Stimulated activated CD4-positive, alpha-beta T cell treated with anti-CD3 and anti-CD28 coated beads, Interleukin-1b, Interleukin-23, amount 100 ng/mL, for 48 hours (primary cell): ENCODE data around the gene DHRS3.
A peak's percentile ranks its signal among the peaks of the same experiment; 100 is the strongest.
"Not testable (repeated sequence)": the region's sequence is repeated elsewhere in the genome, so short reads cannot be mapped to it uniquely, and the experiment has no call there.

ENCODE experiments used
- DNase-seq: peaks from one replicate; pipeline ENCODE4 v3.0.0-alpha.2; 2020

Gene DHRS3

GRCh38 chr1:12537294-12537693 is 80.7 kb downstream of the DHRS3 start:
- no peak for DNase-seq

DNA sequence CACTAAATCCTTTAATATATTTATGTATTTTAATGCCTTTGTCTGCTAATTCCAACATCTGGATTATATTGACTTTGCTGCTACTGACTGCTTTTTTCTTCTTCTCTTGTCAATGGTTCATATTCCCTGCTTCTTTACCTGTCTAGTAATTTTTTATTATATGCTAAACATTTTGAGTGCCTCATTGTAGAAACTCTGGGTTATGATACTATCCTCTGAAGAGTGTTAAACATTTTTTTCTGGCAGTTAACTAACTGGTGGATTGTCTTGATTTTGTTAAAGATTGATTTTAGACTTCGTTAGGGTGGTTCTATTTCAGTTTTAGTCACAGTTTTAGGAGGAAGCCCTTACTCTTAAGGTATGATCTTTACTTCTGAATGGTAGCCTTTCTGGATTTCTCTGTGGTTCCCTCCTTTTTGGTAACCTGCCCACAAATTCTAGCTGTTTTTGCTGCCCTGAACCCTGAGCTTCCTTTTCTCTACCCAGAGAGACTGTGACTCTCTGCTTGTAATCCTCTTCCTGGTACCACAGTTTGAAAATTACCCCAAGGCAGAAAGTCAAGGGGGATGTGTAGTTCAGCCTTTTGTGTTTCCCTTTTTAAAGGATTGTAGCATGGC is 81.9 kb downstream of the DHRS3 start:
- no peak for DNase-seq

- DNase-seq = no peak
Measured at GRCh38 chr1:12532405-12533315, 85.3 kb downstream of the DHRS3 start.

DNA sequence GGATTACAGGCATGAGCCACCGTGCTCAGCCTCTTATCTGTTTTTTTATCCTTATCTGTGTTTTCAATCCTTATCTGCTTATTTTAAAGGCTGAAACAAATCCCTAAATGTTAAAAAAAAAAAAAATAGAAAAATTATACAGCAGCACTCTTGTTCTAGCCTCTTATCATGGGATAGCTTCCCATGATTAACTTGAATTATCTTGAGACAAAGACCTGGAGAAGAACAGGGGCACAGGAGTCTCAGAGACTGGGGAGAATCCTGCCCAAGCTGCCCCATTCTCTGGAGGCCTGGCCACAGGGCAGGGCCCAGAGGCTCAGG is 86.9 kb downstream of the DHRS3 start:
- DNase-seq = no peak

GRCh38 chr1:12530462-12531178 is 87.4 kb downstream of the DHRS3 start:
- no peak for DNase-seq

GRCh38 chr1:12529640-12530174 is 88.3 kb downstream of the DHRS3 start:
- no peak for DNase-seq

- DNase-seq = no peak
Measured at GRCh38 chr1:12528021-12528852, 89.8 kb downstream of the DHRS3 start.

DNA sequence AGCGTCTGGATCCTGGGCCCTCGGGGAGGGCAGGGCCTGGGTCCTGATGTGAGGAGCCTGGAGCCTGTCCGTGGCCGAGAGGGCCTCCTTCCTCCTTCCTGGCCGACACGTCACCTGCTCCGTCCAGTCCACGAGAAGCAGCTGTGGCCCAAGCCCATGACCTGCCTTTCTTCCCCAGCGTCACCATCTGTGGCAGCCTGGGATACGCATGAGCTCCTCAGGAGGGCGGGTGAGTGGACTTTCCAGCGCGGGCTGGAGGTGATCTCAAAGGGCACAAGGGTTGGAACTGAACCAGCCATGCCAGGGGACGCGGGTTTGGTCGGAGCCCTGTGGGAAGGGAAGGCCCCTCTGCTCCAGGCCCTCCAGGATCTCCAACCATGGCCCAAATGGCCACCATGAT is 90.4 kb downstream of the DHRS3 start:
- DNase-seq = no peak

- DNase-seq = no peak
Measured at GRCh38 chr1:12525311-12526181, 92.5 kb downstream of the DHRS3 start.

DNA sequence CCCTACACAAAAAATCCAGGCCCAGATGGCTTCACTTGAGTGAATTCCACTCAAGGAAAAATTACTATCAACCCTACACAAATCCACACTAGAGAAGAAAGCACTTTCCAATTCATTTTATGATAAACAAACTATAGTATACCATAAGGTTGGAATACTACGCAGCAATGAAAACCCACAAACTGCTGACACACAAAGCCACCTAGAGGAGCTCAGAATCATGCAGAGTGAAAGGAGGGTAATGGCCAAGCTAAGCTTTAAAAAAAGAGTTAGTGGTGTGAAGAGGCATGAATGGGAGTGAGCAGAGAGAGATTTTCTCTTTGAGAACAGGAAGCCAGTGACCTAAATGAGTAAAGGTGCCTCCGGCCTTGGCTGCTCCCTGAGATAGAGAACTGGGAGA is 93.7 kb downstream of the DHRS3 start:
- no peak for DNase-seq

DNA sequence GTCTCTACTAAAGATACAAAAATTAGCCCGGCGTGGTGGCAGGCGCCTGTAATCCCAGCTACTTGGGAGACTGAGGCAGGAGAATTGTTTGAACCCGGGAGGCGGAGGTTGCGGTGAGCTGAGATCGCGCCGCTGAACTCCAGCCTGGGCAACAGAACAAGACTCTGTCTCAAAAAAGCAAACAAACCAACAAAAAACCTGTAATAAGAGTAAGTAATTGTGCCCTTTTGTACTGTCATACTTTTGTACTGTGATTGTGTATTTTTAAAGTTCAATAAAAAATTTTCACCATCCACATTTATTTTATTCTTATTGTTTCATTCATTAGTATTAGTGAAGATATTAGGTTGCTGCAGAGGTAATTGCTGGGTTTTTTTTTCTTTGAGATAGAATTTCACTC is 95.2 kb downstream of the DHRS3 start:
- DNase-seq = not testable (repeated sequence)

GRCh38 chr1:12521096-12521495 is 96.9 kb downstream of the DHRS3 start:
- DNase-seq = no peak

GRCh38 chr1:12519693-12520364 is 98.2 kb downstream of the DHRS3 start:
- DNase-seq = no peak

DNA sequence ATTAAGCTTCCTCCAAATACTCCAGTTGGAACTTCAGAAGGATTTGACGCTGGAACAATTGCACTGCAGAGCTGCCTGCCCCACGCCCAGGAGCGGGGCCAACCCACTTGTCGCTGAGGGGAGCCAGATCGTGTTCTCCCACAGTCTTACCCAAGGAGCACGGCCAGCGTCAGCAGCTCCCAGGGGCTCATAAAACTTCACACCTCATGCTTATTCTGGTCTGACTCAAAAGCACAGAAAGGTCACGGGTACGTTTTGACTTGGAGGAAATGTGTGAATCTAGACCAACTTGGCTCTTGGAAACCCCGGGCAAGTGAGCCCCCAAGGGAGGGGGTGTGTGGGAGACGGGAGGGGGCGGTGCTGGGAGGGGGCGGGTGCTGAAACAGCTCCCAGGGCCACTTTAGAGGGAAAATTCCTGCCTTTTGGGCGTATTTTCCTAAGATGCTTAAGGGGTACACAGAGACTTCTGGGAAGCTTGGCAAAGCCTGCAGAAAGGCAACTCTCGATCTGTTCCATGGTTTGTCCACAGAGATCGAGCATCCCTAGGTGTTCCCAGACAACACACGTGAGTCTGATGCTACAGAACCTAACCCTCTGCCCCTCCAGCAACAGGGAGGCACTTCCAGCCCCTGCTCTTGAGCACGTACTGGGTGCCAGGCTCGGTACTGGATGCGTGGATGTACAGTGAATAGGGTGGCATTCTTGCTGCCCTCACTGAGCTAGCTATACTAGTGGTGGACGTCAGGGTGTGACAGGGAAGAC is 98.9 kb downstream of the DHRS3 start:
- peak; percentile 75 for DNase-seq
